HG02763 (cell line): ENCODE results near the gene KATNAL1.

Experiments used
- ATAC-seq: cut with Tn5 transposase; IDR thresholded peaks from one replicate; pipeline ENCODE4 v1.9.1; 2021; ENCODE audit warnings: mild to moderate bottlenecking, moderate library complexity; ENCODE audit not compliant: unreplicated experiment

Gene KATNAL1

GRCh38 chr13:30307194-30307970 is at the start of gene KATNAL1:
Gene KATNAL1 (minus strand): TSS chr13:30307551. CDS start chr13:30283777, 23,774 bp downstream.
- peak; percentile 49 for ATAC-seq

- ATAC-seq: no peak
Observed at GRCh38 chr13:30355839-30356238, 48.5 kb upstream of the KATNAL1 start.

- no peak for ATAC-seq
Observed at GRCh38 chr13:30355384-30355699, 48.0 kb upstream of the KATNAL1 start.

GRCh38 chr13:30354493-30355383 is 47.4 kb upstream of the KATNAL1 start:
- no peak for ATAC-seq

GRCh38 chr13:30353471-30354215 is 46.3 kb upstream of the KATNAL1 start:
- ATAC-seq: no peak

- ATAC-seq: no peak
Observed at GRCh38 chr13:30353060-30353459, 45.7 kb upstream of the KATNAL1 start.

- ATAC-seq: no peak
Observed at GRCh38 chr13:30352121-30352520, 44.8 kb upstream of the KATNAL1 start.

GRCh38 chr13:30346789-30347167 is 39.4 kb upstream of the KATNAL1 start:
- peak; percentile 24 for ATAC-seq

GRCh38 chr13:30346153-30346788 is 38.9 kb upstream of the KATNAL1 start:
- ATAC-seq: peak; percentile 61

GRCh38 chr13:30345426-30346100 is 38.2 kb upstream of the KATNAL1 start:
- ATAC-seq: no peak

GRCh38 chr13:30341815-30342570 is 34.6 kb upstream of the KATNAL1 start:
- no peak for ATAC-seq

- no peak for ATAC-seq
Observed at GRCh38 chr13:30340331-30341250, 33.2 kb upstream of the KATNAL1 start.

- ATAC-seq: no peak
Observed at GRCh38 chr13:30339738-30340330, 32.5 kb upstream of the KATNAL1 start.

GRCh38 chr13:30338952-30339351 is 31.6 kb upstream of the KATNAL1 start:
- no peak for ATAC-seq

- ATAC-seq: no peak
Observed at GRCh38 chr13:30338331-30338851, 31.0 kb upstream of the KATNAL1 start.

- ATAC-seq: no peak
Observed at GRCh38 chr13:30337061-30337610, 29.8 kb upstream of the KATNAL1 start.

- ATAC-seq: no peak
Observed at GRCh38 chr13:30334663-30335386, 27.5 kb upstream of the KATNAL1 start.
